ENCODE results near the gene AIFM3.

DNA sequence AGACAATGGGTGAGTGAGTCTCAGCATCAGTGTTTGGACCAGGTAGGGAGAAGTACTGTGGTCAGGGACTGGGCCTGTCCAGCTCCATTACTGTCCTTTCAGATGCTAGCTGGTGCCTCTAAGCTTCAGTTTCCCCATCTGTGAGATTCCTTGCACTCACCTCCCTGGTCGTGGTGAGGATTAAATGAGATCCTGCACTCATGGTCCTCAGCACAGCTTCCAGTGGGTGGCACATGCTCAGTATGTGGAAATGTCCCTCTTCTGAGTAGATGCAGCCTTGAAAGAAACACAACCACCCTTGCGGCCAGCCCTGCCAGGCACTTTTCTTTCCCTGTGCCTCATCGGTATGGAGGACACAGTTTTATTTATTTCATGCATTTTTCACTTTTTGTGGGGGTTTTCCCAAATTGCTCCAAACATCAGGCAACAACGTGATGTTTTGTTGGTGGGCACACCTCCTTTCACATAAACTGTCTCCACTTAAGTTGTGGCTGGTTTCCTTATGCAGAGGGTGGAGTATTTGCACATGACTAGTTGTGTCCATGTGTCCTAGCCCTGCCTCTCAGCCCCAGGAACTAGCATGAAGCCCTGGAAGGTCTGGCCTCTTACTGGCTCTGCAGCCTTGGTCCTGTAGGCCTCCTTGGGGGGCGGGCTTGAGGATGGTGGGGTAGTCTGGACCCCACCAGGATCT, 16.2 kb downstream of the AIFM3 start:
- TF ChIP-seq, protein P1, sequence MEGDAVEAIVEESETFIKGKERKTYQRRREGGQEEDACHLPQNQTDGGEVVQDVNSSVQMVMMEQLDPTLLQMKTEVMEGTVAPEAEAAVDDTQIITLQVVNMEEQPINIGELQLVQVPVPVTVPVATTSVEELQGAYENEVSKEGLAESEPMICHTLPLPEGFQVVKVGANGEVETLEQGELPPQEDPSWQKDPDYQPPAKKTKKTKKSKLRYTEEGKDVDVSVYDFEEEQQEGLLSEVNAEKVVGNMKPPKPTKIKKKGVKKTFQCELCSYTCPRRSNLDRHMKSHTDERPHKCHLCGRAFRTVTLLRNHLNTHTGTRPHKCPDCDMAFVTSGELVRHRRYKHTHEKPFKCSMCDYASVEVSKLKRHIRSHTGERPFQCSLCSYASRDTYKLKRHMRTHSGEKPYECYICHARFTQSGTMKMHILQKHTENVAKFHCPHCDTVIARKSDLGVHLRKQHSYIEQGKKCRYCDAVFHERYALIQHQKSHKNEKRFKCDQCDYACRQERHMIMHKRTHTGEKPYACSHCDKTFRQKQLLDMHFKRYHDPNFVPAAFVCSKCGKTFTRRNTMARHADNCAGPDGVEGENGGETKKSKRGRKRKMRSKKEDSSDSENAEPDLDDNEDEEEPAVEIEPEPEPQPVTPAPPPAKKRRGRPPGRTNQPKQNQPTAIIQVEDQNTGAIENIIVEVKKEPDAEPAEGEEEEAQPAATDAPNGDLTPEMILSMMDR (IDR thresholded peaks at IDR 0.05) = no peak
- no peak for TF ChIP-seq EZH2 (IDR thresholded peaks at IDR 0.05; ENCODE audit: borderline replicate concordance, insufficient read depth, low read depth, low read length, poor library complexity, severe bottlenecking)
